ENCODE measurements around the gene CALHM5.

The CALHM5 gene

DNA sequence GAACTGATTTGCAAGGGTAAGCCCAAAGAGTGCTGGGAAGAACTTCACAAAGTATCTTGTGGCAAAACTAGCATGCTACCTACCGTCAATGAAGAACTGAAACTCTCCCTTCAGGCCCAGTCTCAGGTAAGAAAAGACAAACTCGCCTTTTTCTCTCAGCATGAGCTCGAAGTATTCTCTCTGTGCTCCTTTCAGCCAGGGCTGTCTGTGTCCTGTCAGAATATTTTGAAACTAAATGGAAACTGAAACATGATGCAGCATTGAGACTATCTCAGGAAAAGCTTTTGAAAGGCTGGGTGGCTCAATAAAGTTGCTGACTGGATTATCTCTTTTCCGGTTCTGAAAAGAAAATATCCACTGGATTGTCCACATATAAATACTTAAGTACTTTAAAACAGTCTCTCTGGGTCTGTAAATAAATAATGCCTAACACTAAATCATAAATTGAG is 696 bp downstream of the CALHM5 start:
- no peak for DNase-seq

DNA sequence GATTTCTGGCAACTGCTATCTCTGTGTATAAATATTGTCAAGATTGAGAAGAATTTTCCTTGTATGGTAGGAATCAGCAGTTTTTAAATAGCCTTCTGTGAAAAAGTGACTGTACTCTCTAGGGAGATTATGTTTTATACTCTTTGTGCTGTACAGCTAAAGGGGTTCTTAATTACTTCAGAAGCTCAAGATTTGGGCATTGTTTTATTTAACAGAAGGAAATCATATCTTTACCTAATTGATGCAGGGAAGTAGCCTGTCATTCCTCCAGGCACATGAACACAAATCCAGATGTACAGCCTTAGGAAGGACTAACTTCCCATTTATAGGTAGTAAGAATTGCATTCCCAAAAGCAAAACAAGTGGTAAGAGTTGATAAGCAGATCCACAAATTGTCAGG is 1.3 kb downstream of the CALHM5 start:
- DNase-seq, result no peak

DNA sequence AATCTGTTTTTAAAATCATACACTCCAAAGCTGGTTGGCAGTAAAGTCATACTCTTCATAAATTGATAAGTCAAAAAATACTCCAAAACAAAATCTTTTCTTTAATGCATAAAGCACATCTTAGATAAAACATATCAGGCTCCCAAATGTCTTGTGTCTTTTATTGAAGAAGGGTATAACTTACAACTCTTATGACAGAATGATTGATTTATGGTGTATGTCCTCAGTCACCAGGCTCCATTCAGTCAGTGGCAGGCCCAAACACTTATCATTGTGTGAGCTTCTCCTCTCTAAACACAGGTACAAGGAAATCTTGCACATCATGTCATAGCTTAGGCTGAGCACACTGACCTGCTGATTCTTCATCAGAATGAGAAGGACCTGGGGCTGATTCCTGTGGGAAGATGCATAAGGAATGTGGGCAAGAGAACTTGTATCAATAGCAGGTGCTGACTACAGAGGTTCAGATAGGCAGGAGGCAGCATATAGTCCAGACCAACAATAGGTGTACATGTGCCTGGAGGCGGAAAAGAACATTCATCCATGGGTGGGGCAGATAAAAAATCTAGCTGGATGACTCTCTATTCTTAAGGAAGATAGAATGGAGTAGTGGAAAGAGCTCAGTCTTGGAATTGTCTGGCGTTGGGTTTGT is 1.9 kb downstream of the CALHM5 start:
- DNase-seq, result no peak

DNA sequence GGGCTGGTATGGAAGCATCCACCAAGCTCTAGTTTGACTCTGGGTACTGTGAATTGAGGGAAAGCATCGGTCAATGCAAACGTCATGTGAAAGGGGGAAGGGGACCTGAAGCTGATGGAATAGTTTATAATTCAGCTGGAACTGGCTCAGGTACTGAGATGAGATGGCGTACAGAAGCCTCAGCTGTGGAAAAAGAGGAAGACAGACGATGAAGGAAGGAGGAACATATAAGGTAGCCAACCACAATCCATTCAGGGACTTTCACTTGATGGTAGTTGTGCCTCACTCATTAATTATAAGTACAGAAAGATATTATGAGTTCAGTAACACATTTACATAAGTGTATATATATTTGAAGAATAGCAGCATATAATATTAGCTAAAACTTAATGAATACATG is 2.7 kb downstream of the CALHM5 start:
- DNase-seq, result no peak

DNA sequence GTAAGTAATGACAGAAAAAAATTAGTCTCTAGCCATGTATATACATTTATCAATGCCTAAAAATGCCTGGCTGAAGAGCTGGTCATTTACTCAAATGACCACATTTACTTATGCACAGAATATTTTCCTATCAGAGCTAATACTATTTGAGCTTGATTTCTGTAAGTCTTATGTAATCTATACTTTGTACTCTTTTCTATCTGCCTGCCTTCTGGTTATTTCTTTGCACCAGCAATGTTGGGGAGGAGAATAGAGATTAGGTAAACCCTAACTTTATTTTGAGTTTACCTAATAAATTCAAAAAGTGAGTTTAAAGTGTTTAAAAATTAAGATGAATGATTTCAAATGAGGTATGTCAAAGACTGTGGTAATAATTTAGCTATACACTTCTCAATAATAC is 3.7 kb downstream of the CALHM5 start:
- no peak for DNase-seq

DNA sequence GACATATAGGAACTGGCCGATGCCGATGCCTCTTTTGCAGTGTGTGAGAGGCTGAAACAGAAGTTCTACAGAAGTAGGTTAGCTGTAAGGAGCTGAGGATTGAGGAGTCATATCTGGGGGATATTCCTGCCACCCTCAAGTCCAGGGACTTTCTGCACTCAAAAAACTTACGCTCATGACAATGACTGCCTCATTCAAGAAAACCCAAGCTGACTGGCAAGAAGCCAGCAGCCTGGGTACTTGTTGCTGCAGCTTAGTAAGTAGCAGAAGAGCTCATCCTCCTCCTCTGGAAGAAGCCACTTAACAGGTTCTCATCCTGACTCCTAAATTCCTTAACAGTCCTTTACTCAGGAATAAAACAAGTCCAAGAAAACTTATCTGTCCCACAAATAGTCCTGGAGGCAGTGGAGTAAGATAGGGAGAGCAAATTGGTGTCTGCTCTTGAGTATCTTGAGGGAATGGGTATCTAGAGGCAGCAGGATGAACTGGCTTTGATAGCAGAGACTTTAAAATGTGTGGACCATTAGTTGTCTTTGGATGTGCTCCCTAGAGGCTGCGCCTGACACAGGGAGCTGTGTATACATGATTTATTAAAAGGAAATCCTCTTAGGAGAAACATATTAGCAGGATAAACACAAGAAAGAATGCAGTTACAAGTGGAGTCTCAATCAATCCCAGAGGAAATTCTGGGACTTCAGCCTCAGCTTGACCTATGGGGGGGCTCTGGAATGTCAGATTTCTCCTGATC is 7.4 kb downstream of the CALHM5 start:
- no peak for DNase-seq

DNA sequence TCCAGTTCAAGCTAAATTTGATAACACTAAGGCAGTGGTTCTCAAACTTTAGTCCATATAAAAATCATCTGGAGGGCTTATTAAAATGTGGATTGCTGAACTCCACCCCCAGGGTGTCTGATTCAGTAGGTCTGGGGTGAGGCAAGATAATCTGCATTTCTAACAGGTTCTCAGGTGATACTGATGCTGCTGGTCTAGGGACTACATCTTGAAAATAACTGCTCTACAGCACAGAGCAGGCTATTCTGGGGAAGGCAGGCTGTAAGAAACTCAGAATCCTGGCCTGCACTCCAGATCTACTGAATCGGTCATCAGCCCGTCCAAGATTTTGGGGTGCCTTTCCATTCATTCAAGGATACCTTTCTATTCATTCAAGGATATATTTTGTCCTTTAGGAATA is 11.5 kb downstream of the CALHM5 start:
- DNase-seq, result no peak

DNA sequence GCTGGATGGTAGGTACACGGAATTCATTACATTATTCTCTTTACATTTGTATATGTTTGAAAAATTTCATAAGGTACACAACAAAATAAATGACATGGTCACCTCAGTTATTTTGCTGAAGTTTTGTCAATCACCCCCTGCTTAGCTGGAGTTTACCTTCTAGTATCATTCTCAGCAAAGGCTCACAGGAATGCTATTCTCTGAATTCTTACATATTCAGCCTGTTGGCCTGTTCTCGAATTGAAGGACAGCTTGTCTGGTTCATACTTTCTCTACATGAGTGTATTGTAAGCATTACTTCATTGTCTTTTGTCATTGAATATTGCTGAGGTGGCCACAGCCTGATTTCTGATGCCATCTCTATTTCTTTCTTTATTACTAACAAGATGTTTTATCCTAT is 12.8 kb downstream of the CALHM5 start:
- no peak for DNase-seq

DNA sequence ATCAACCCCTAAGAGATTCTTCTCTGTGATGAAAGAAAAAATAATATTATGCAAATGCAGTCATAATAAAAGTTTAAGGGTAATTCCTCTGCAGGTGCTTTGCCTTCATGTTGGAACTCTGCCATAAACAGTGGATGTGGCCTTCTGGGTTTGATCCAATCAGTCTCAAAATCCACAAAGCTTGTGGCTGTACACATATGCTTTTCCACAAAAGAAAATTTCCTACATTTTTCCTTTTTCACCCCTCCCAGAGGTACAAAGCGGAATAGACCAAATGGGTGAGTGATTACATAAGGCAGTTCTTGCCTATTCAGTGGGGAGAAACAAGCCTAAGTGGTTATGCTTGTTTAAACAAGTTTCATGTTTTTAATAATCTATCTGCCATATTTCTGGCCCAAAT is 16.7 kb downstream of the CALHM5 start:
- DNase-seq, result no peak

DNA sequence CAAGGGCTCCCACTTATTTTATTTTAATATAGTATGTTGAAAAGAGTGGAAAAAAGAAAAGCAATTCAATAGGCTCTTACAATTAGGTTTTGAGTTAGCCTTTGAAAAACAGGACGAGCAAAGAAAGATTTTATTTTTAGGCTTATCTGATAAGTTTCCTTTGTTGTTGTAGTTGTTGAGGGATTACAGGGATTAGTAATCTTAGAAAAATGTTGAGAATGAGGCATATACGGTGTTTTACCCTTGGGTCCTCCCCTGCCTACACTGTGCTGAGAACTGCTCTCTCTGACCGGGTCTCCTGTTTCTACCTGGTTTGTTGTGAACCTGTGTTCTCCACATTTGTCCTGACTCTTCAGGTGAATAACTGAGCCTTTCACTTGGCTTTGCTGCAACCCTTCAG is 17.3 kb downstream of the CALHM5 start:
- no peak for DNase-seq

DNA sequence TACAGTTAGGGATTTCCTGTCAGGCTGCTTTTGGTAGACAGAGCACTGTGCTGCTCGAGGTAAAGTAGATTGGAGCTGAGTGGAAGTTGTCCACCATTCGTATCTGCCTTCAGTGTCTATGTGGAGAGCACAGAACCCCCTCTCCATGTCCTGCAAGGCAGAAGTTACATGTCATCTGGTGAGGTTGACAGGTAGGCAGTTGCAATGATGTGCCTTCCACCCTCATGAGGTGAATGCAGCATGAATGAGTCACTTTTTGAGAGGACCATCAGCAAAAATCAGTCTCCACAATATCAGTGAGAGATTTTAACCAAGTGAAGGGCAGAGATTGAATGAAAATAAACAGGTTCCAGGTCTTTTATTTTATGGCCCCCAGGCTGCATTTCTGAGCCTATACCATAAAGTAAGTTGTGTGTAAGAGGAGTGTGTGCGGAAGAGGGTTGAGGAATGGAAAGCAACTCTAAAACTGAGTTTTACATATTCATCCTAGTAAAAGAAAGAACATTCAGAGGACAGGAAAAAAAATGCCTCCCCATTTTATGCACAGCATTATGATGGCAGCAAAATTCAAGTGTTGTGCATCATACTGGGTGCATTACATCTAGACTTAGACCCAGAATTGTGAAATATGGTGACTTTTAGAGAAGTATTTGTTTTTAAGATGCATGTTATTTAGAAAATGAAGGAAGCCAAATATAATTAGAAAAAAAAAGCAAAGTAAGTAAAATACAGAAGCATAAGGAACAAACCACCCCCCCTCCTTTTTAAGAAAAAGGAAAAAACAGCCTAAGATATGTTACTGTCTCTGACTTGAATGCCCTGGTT is 18.2 kb downstream of the CALHM5 start:
- no peak for DNase-seq

DNA sequence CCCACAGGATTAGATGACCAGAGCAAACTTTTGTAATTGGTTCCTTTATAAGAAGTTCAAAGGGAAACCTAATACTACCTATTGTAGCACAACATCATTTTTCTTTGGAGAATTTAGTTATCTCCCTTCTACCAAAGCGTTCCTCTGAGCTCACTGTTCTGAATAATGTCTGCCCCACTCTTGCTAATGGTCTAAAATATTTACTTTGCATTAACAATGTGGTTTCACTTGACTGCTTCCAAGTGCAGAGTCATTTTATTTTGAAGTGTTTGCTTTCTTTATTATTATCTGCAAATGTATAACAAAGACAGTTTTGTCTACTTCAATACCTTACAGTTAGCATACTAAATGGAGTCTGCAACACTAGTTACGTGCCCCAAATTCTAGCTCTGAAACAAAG is 19.0 kb downstream of the CALHM5 start:
- no peak for DNase-seq

DNA sequence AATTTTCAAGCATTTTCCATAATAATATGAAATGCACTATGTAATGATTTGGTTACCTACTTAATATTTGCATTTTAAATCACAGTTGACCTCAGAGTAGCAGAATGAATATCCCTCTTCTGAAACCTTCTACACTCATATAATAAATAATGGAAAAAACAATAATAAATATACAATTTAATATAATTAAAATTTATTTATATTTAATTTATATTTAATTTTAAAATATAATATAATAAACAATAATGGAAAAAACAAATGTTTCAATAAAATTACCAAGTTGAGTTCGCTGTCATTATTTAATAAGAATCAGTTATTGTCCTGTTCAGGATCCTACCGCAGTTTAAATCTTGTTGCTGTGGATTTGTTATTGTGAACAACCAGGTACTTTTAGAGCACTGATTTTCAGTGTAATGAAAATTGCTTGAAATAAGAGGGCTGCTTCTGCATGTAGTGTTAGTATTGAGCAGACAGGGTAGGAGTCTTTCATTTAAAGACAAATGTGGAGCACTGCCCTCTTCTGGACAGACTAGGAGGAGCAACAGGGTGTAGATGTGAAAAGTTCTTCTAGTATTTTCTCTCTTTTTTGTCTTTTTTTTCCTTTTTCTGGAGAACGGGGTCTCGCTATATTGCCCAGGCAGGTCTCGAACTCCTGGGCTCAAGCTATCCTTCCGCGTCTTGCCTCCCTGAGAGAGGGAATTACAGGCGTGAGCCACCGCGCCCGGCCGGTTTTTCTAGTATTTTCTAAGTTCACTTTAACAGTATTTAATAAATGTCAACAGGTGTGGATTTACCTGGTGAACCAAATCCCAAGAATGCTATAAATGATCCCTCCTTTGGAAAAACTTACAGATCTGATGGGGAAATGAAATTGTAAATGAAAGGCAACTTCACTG is 20.5 kb downstream of the CALHM5 start:
- no peak for DNase-seq

DNA sequence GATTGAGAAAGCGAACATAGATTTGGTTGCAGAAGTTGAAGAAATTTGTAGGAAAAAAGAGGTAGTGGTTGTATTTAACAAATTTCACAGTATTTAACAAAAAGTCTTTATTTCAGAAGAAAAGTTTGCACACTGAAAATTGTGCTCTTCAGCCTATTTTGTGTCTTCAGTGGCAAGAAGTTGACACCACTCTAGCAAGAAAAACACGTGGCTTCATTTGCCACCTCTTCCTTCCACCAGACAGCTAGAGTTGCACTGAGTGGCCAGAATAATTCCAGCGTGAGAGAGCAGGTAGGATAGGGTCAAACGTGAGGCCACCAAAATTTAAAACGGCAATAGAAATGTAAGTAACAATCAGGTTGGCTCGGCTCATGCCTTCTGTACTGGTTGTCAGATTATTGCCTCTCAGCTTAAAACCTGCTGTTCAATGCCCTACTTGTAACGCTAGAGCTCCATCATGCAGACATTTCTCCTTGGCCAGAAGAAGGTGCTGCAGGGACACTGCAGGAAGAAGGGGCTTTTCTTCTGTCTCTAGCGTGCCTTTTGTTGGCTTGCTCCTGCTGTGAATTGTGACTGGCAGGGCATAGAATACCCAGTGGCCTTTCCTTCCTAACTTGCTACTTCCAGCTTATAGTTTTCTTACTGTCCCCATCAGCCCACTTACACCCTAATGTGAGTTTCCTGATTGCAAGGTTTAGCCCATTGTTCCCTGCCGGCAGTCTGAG is 22.0 kb downstream of the CALHM5 start:
- no peak for DNase-seq

DNA sequence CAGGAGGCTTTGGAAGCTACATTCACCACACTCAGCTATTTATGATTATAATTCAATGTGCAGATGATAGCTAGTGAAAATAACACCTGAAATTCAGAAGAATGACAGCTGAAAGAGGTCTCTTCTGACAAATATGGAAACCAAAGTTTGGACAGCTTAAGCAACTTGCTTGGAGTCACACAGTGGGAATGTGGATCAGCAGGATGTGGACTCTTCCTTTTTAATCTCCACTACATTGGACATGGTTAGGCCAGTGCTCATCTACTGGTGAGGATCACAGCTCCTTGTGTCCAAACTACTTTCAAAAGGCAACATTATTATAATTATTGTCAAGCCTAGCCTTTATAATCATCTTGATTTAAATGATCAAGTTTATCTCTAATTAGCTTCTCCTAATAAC is 23.7 kb downstream of the CALHM5 start:
- DNase-seq, result no peak

DNA sequence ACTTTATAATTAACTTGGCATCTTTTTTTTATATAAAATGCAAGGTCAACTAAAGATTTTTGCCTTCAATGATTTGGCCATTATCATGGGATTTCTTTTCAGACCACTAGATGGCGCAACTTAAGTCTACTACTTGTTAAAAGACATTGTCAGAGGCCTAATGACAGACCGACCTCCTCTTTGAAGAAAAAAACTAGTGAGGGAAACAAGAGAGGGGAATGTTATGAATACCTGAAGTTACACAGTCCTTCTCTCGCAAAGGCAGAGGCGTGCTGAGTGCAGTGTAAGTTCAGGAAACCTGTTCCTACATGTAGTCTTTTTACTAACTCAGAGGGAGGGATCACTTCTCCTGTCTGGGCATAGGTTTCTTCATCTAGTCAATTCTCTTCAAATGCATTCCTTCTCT is 24.8 kb downstream of the CALHM5 start:
- DNase-seq, result no peak

DNA sequence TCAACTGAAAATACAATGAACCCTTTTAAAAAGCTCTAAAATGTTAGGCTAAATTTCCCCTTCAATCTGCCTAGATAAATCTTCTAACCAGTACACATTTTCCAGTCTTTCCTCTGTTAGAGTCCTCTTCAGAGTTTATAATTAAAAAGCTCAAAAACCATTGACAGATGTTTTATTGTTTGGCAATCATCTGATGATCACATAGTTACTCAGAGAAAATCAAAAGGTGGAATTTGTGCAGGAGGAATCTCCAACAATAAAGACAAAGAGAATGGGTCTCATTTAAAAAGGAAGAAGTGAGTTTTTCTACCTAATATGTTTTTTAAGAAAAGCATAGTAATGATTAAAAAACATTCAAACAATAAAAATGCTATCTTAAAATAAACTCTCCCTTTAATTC is 31.0 kb downstream of the CALHM5 start:
- no peak for DNase-seq

DNA sequence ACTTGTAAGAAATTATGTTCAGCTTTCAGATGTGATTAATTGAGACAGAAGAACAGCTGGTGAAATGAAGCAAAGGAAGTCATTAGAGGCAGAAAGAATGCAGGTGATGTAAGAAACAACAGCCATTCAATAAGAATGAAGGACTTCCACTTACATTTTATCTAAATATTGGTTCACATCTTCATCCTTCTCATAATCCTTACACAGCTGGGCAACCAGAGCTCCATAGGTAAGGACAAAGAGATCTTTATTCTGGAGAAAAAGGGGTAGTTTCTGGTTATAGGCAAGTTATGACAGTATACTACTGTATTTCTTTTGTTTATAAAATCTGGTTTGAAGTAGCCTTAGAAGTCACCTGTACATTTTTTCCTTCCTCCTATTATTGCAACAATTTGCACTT is 31.7 kb downstream of the CALHM5 start:
- no peak for DNase-seq

DNA sequence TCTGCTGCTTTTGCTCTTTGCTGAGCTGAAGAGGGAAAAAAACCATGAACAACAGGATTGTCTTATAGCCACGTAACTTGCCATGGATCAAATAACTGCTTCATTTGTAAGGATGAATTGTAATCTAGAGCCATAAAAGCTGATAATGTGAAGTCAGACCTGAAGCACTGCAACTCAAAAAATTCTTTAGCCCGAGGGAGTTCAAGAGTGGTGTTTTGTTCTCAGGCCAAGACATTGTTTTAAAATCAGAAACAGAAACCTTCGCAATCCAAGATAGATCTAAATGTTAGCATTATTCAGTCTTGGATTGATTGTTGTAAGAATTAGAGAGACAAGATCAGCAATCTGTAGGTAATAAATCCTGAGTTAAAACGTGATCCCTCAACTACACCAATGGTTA is 34.2 kb downstream of the CALHM5 start, which contains the start of gene TRAPPC3L:
TSS of gene TRAPPC3L (minus strand) at position 34 of the 400 bp plus-strand sequence. CDS start 170 bp downstream, outside the sequence.
- no peak for DNase-seq

DNA sequence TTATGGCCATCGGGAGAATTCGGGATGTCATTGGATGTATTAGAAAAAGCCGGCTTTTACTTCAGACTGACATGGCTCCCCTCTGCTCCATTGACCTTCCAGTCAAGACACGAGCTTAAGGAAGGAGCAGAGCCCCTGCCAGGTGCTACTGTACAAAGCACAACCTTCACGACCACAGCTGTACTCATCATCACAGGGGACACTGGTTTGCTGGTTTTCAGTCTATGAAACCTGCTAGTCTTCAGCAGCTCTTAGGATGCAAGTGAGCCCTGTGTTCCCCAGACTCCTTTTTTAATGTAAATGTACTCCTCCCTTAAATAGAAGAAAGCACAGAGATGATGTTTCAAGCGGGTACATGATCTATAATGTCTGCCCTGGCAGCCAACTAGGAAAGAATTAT is 35.9 kb downstream of the CALHM5 start:
- no peak for DNase-seq

DNA sequence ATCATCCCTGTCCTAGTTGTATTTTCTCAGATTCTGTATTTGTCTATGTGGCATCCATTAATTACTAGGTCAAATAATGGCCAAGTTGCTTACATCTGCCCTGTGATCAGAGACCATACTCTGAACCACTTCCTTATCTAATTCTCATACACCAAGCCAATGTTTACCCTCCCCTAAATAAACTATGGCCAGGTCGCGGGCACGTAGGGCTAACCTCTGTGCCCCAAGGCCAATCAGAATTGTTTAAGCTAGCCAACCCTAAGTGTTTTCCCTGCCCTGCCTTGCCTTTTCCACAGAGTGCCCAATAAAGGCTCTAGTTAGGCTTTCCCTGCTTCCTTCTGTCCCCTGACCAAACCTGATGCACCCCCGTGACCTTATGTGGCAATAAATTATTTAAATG is 39.4 kb downstream of the CALHM5 start:
- DNase-seq, result no peak

DNA sequence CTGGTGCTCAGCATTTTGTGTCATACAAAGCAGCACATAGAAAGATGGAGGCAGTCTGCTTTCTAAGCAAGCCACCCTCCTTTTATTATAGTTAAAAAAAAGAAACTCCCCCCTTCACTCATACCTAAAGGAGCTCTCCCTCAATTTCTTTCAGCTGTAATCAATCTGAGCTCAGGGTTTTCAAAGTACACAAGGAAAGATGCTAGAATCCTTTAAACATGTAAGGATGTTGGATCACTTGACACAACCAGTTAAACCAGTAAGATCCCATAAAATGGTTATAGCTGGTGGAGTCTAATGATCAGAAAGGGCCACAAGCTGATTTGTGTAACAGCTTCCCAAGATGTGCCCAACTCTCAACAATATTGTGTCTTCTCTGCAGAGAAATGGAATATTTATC is 42.0 kb downstream of the CALHM5 start, which contains the start of gene CALHM4:
TSS of gene CALHM4 (plus strand) at position 301 of the 400 bp plus-strand sequence. CDS start at position 344, 43 bp downstream.
- DNase-seq, result no peak

Measured in activated CD8-positive, alpha-beta memory T cell treated with anti-CD3 and anti-CD28 coated beads, Interleukin-2, amount 50 U/mL, for 48 hours (primary cell).